HG02610 (cell line): ENCODE results near the gene PUS10.
"Not testable (repeated sequence)": the region's sequence is repeated elsewhere in the genome, so short reads cannot be mapped to it uniquely, and the experiment has no call there.

Source experiments
- ATAC-seq: cut with Tn5 transposase; IDR thresholded peaks from one replicate; pipeline ENCODE4 v1.9.1; 2021; ENCODE audit warnings: mild to moderate bottlenecking, moderate library complexity; ENCODE audit not compliant: unreplicated experiment

Gene PUS10

GRCh38 chr2:61013382-61013781 lies 4.7 kb downstream of the PUS10 start:
- no peak for ATAC-seq

GRCh38 chr2:61012303-61012702 lies 5.8 kb downstream of the PUS10 start:
- ATAC-seq: not testable (repeated sequence)

DNA sequence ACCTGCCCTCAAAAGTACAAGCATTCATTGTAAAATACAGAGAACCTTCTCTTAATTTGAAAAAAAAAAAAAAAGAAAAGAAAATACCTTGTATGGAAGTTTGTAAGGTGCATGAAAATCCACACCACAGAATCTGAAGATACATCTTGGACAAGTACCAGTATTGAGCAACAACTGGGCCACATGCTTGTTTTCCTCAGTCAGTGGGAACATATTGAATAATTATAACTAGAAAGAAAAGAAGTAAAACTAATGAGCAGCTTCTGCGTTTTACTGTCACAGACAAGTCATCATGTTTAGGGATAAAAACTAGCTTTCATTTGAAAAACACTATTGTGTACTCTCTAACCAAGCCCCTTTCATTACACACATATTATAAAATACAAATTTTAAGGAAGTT lies 6.4 kb downstream of the PUS10 start:
- no peak for ATAC-seq

- ATAC-seq: no peak
These were observed 8.7 kb downstream of the PUS10 start for GRCh38 chr2:61009355-61009754.

DNA sequence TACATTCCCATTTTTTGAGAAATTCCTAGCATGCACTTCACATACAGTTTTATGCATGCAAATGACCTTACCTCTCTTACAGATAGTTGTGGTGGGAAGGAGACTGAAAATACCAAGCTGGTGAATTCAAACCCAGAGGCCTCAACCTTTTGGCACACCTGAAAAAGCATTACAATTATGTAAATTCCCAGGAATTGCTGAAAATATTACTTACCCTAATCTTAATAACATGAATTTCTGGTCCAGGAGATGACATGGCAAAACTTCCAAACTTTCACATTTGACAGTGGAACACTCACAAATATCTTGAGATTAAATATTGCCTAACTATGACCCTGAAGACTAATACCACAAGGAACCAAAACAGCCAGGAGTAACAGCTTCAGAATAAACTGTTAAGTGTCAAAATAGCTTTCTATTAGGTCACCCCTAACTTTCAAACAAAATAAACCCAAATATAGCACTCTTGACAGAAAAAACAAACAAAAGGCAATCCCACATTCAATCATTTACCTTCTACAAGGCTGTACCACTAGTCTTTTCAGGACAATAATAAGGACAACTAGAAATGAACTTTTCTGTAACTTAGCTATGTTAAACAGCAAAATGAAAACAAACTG lies 11.5 kb downstream of the PUS10 start:
- ATAC-seq: no peak

DNA sequence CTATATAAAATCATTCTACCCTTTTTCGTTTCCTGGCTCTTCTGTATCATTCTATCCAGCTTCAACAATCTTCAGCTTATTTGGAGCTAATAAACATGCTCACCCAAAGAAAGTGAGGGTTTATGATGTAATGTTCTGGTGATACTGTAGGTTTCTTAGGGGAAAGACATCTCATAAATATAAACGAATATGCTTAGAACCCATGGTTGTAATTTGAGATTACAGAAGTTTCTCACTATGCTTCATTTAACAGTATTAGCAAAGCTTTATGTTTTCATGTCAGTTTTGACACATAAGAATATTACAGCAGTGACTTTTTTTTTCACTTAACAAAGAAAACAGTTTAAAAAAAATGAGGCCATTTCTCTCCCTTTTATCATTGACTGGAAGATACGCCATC lies 12.3 kb downstream of the PUS10 start:
- no peak for ATAC-seq

- no peak for ATAC-seq
These were observed 19.2 kb downstream of the PUS10 start for GRCh38 chr2:60998628-60999545.

- ATAC-seq: no peak
These were observed 23.9 kb downstream of the PUS10 start for GRCh38 chr2:60994131-60994530.

GRCh38 chr2:60992985-60993392 lies 25.1 kb downstream of the PUS10 start:
- peak; percentile 95 for ATAC-seq

DNA sequence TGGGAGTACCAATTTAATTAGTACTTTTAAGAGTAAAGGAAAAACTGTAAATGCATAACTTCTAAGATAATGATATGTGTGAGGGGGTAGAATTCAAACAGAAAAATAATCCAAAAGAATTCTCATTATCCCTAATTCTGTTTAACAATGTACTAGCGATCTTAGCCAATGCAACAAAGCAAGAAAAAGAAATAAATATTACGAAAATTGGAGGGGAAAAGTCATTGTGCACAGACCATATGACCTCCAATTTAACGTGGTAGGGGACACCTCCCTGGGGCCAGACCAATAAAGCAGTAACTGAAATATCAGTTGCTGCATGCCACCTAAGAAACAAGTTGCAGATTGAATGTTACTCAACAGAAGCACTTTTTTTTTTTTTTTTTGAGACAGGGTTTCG lies 26.4 kb downstream of the PUS10 start:
- no peak for ATAC-seq

- ATAC-seq: no peak
These were observed 28.8 kb downstream of the PUS10 start for GRCh38 chr2:60989259-60989658.

- ATAC-seq: not testable (repeated sequence)
These were observed 30.4 kb downstream of the PUS10 start for GRCh38 chr2:60987656-60988055.

- no peak for ATAC-seq
These were observed 31.0 kb downstream of the PUS10 start for GRCh38 chr2:60987041-60987440.

DNA sequence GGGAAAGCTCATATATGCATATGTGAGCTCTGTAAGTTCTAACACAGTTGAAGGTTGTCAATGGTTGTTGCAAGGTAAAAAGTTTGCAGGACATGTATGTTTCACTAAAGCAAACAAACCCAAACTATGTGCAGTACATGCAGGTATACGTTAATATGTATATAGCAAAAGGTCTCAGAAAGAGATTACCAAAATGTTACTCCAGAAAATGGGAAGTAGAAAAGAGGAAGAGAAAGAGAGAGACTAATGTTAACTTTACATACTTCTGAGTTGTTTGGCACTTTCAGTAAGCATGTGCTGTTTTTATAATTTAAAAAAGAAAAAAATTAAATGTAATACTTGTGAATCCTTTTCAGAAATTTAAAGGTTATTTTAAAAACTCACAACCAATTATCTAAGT lies 33.3 kb downstream of the PUS10 start:
- peak; percentile 54 for ATAC-seq

DNA sequence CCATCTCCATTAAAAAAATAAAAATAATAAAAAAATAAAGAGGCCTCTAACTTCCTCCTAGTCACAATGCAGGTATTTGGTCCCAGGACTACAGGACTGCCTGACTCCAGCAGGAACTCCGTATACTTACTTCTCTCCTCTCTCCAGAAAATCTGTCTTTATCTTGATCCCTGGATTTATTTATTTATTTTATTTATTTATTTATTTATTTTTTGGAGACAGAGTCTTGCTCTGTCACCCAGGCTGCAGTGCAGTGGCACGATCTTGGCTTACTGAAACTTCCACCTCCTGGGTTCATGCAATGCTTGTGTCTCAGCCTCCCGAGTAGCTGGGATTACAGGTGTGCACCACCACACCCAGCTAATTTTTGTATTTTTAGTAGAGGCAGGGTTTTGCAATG lies 36.0 kb downstream of the PUS10 start:
- ATAC-seq: not testable (repeated sequence)

DNA sequence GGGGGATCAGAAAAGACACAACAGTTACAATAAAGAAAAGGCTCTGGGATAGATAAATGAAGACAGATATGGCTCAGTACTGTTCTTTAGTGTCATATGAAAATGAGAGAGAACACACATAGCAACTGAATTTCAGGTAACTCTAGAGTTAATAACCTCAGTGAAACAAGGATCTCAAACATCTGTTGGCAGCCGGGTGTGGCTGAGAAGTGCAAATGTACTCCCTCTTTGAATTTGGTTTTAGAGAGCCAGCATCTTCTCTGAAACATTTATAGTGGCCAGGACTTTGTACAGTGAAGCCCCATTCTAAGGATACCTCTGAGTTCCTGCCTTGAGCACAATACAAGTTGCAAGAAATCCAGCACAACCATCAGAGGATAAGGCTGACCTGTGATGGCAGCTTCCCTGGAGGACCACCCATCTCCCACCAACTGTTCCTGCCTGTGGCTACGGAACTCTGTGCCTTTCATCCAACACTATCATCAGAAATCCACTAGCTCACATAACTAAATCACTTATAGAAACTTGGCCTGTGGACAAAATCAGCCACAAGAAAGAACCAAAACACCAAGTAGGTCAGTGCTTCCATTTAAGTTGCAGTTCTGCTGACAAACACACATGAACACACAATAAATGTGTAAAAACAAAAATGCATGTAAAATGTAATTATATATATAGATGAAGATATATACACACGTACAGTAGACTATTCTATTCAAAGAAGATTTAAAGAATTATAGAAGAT lies 37.8 kb downstream of the PUS10 start:
- no peak for ATAC-seq

- ATAC-seq: no peak
These were observed 38.8 kb downstream of the PUS10 start for GRCh38 chr2:60979231-60979630.

DNA sequence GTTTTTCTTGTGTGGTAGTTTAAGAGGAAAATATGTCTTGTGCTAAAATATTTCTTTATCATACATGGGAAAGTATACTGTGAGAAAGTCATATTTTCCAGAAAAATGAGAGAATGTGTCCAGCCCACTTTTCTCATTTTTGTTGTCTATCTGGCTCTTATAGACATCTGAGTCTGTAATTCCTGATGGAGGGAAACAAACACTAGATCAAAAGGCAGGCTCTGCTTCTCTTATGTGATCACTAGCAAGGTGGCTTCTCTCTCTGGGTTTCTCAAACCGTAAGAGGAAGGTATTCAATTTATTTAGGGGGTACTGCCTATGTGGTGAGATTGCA lies 40.5 kb downstream of the PUS10 start:
- ATAC-seq: no peak

GRCh38 chr2:60976875-60977561 lies 41.0 kb downstream of the PUS10 start:
- peak; percentile 64 for ATAC-seq

DNA sequence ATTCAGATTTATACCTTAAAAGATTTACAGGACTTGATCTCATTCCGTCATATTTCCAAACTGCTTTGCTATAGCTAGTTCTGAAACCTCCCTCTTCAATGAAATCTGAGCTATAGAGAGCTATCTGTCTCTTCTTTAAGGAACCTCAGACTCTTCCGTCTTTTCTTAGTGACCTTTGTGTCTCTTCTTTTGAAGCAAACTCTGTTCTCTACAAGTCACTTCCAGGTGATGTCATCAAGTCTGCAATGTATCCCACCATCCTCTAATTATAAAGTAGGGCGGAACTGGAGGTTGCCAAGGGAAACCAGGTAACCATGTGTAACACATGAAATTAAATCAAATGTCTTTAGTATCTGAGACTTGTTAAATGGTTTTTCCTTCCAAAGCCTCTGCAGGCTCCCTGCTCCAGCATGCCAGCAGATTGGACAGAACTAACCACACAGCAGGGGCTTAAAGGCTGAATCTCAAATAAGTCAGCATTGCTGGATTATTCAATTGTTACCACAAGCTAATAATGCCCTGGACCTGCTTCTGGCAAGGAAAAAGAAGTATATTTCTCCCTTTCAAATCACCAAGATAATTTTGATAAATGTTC lies 41.7 kb downstream of the PUS10 start:
- no peak for ATAC-seq

DNA sequence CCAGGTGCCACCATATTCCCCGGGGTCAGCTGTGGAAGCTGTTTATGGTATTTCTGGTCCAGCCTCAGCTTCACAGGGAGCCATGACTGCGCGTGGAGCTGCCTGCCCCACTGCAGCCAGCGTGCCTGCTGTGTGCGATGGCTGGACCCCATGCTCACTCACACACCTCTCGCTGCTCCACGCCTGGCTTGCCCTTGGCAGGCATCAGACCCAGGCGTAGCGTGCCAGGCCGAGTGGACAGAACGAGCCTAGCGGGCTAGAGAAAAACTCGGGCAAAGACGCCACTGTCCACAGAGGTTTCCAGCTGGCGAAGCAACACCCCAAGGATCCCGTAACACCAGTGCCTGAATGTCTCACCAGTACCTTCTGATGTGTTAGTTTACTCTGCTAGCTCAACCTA lies 43.4 kb downstream of the PUS10 start:
- no peak for ATAC-seq
